ENCODE results near the gene TFIP11. TPM values are rescaled to one million over a fixed set of nuclear protein-coding genes. Genes with fewer than 3 reads are reported as not detected.

Gene TFIP11
- total RNA-seq, 1 donor from 2014 or later, result 34.5 TPM

GRCh38 chr22:26508148-26508547, 4.1 kb downstream of the TFIP11 start:
- no peak for DNase-seq (ENCODE audit: low read depth in 2 of 2)

- DNase-seq (ENCODE audit: low read depth in 2 of 2), result no peak
These were observed 8.5 kb downstream of the TFIP11 start for GRCh38 chr22:26503758-26504157.

- peak; percentile 66 to 72 for DNase-seq (ENCODE audit: low read depth in 2 of 2)
These were observed 9.3 kb downstream of the TFIP11 start for GRCh38 chr22:26502688-26503561.

- no peak for DNase-seq (ENCODE audit: low read depth in 2 of 2)
These were observed 10.3 kb downstream of the TFIP11 start for GRCh38 chr22:26501996-26502395.

GRCh38 chr22:26499188-26499703, 13.0 kb downstream of the TFIP11 start:
- no peak for DNase-seq (ENCODE audit: low read depth in 2 of 2)

GRCh38 chr22:26496456-26496855, 15.8 kb downstream of the TFIP11 start:
- no peak for DNase-seq (ENCODE audit: low read depth in 2 of 2)

- no peak for DNase-seq (ENCODE audit: low read depth in 2 of 2)
These were observed 17.8 kb downstream of the TFIP11 start for GRCh38 chr22:26494506-26494905.

- DNase-seq (ENCODE audit: low read depth in 2 of 2), result no peak
These were observed 20.1 kb downstream of the TFIP11 start for GRCh38 chr22:26492220-26492619.

- peak in 1 of 2 donors; percentile 42 for DNase-seq (ENCODE audit: low read depth in 2 of 2)
These were observed 22.7 kb downstream of the TFIP11 start for GRCh38 chr22:26489447-26490036.

- DNase-seq (ENCODE audit: low read depth in 2 of 2), result no peak
These were observed 24.3 kb downstream of the TFIP11 start for GRCh38 chr22:26487996-26488395.

GRCh38 chr22:26486394-26486793, 25.9 kb downstream of the TFIP11 start:
- DNase-seq (ENCODE audit: low read depth in 2 of 2), result no peak

GRCh38 chr22:26485806-26486390, 26.4 kb downstream of the TFIP11 start:
- DNase-seq (ENCODE audit: low read depth in 2 of 2), result no peak

GRCh38 chr22:26485013-26485412, 27.3 kb downstream of the TFIP11 start:
- no peak for DNase-seq (ENCODE audit: low read depth in 2 of 2)

GRCh38 chr22:26484360-26484706, 27.9 kb downstream of the TFIP11 start:
- DNase-seq (ENCODE audit: low read depth in 2 of 2), result peak; percentile 36 to 44

GRCh38 chr22:26483439-26484359, 28.6 kb downstream of the TFIP11 start, which contains the start of the genes HPS4 and SRRD:
Gene HPS4, minus strand, starts transcription at chr22:26483783. Its CDS starts 2,021 bp downstream, at chr22:26481762.
Gene SRRD, plus strand, starts transcription at chr22:26483877. Its CDS starts 14 bp downstream, at chr22:26483891.
- peak; percentile 92 to 95 for DNase-seq (ENCODE audit: low read depth in 2 of 2)

- DNase-seq (ENCODE audit: low read depth in 2 of 2), result no peak
These were observed 29.2 kb downstream of the TFIP11 start for GRCh38 chr22:26483043-26483438.

GRCh38 chr22:26482161-26482560, 30.1 kb downstream of the TFIP11 start:
- no peak for DNase-seq (ENCODE audit: low read depth in 2 of 2)

- DNase-seq (ENCODE audit: low read depth in 2 of 2), result no peak
These were observed 30.6 kb downstream of the TFIP11 start for GRCh38 chr22:26481694-26482093.

- no peak for DNase-seq (ENCODE audit: low read depth in 2 of 2)
These were observed 31.1 kb downstream of the TFIP11 start for GRCh38 chr22:26481112-26481693.

- no peak for DNase-seq (ENCODE audit: low read depth in 2 of 2)
These were observed 31.7 kb downstream of the TFIP11 start for GRCh38 chr22:26480611-26480932.

All from lung microvascular endothelial cell (primary cell).